GOT3 (cell line): Measurements from ENCODE around the gene MVB12B.

ENCODE experiments used
- DNase-seq: peaks from one replicate; lab custom pipeline; 2025; ENCODE audit warnings: mixed read lengths; lab: John Stamatoyannopoulos, UW

MVB12B gene

GRCh38 chr9:126303488-126303887, 23.1 kb upstream of the MVB12B start:
- DNase-seq = no peak

GRCh38 chr9:126304207-126304970, 22.2 kb upstream of the MVB12B start:
- DNase-seq = no peak

- no peak for DNase-seq
Measured at GRCh38 chr9:126304971-126305320, 21.7 kb upstream of the MVB12B start.

GRCh38 chr9:126306071-126306647, 20.5 kb upstream of the MVB12B start:
- DNase-seq = no peak

GRCh38 chr9:126307322-126308061, 19.1 kb upstream of the MVB12B start:
- DNase-seq = no peak

- no peak for DNase-seq
Measured at GRCh38 chr9:126309427-126310189, 17.0 kb upstream of the MVB12B start.

- no peak for DNase-seq
Measured at GRCh38 chr9:126312584-126313551, 13.8 kb upstream of the MVB12B start.

GRCh38 chr9:126316085-126316655, 10.5 kb upstream of the MVB12B start:
- no peak for DNase-seq

- no peak for DNase-seq
Measured at GRCh38 chr9:126317513-126317912, 9.1 kb upstream of the MVB12B start.

- DNase-seq = no peak
Measured at GRCh38 chr9:126318858-126319257, 7.8 kb upstream of the MVB12B start.

- no peak for DNase-seq
Measured at GRCh38 chr9:126319671-126320070, 7.0 kb upstream of the MVB12B start.

GRCh38 chr9:126320158-126320922, 6.3 kb upstream of the MVB12B start:
- no peak for DNase-seq

- no peak for DNase-seq
Measured at GRCh38 chr9:126321742-126322141, 4.9 kb upstream of the MVB12B start.

- DNase-seq = no peak
Measured at GRCh38 chr9:126325821-126326220, 808 bp upstream of the MVB12B start.

GRCh38 chr9:126327006-126327713, 531 bp downstream of the MVB12B start:
- no peak for DNase-seq

GRCh38 chr9:126327714-126328185, 1.1 kb downstream of the MVB12B start:
- DNase-seq = no peak

GRCh38 chr9:126328407-126328806, 1.8 kb downstream of the MVB12B start:
- DNase-seq = no peak

GRCh38 chr9:126329476-126330275, 3.0 kb downstream of the MVB12B start:
- no peak for DNase-seq
